Dermis blood vessel endothelial cell (primary cell): Measurements from ENCODE around the gene OR6T1. TPM values are rescaled to one million over a fixed set of nuclear protein-coding genes. Genes with fewer than 3 reads are reported as not detected.
A peak's percentile ranks its signal among the peaks of the same experiment; 100 is the strongest.

Experiments used
- DNase-seq: peaks from one replicate; pipeline ENCODE4 v3.0.0; 2010
- total RNA-seq: library from RNA; depleted of rRNA; stranded (reverse); fragments of >200 nt; gene quantifications from 2 replicates; pipeline ENCODE4 v1.2.3, GENCODE V29; 2014

Gene OR6T1
- total RNA-seq = not detected in 2 replicates

- DNase-seq = no peak
Observed at GRCh38 chr11:123943738-123944137, at the start of gene OR6T1. Gene OR6T1, minus strand, starts transcription at chr11:123943838. Its CDS starts 0 bp downstream, at chr11:123943838.

- DNase-seq = no peak
Observed at GRCh38 chr11:123979311-123979710, 35.7 kb upstream of the OR6T1 start.

- no peak for DNase-seq
Observed at GRCh38 chr11:123977731-123978347, 34.2 kb upstream of the OR6T1 start, which contains the start of gene OR10S1. Gene OR10S1, minus strand, starts transcription at chr11:123977781. Its CDS starts 117 bp downstream, at chr11:123977664.

- no peak for DNase-seq
Observed at GRCh38 chr11:123976770-123977560, 33.3 kb upstream of the OR6T1 start.

GRCh38 chr11:123973816-123974215, 30.2 kb upstream of the OR6T1 start:
- DNase-seq = peak; percentile 97

- DNase-seq = no peak
Observed at GRCh38 chr11:123956752-123957151, 13.1 kb upstream of the OR6T1 start.

GRCh38 chr11:123945132-123945531, 1.5 kb upstream of the OR6T1 start:
- no peak for DNase-seq

GRCh38 chr11:123942413-123942812, 1.2 kb downstream of the OR6T1 start:
- no peak for DNase-seq

GRCh38 chr11:123939317-123939716, 4.3 kb downstream of the OR6T1 start, which contains the start of gene OR4D5:
Gene OR4D5, plus strand, starts transcription at chr11:123939617. Its CDS starts 0 bp downstream, at chr11:123939617.
- no peak for DNase-seq

- no peak for DNase-seq
Observed at GRCh38 chr11:123924027-123924426, 19.6 kb downstream of the OR6T1 start.

- DNase-seq = no peak
Observed at GRCh38 chr11:123920943-123921342, 22.7 kb downstream of the OR6T1 start.

- DNase-seq = no peak
Observed at GRCh38 chr11:123905826-123906225, 37.8 kb downstream of the OR6T1 start.

GRCh38 chr11:123904932-123905331, 38.7 kb downstream of the OR6T1 start:
- no peak for DNase-seq

GRCh38 chr11:123903932-123904331, 39.7 kb downstream of the OR6T1 start:
- no peak for DNase-seq

GRCh38 chr11:123901867-123902266, 41.8 kb downstream of the OR6T1 start, which contains the start of gene OR8D4:
Gene OR8D4, plus strand, starts transcription at chr11:123902167. Its CDS starts 4,265 bp downstream, at chr11:123906432.
- DNase-seq = no peak

GRCh38 chr11:123899792-123900191, 43.8 kb downstream of the OR6T1 start:
- no peak for DNase-seq

Other genes starting within 250 kb of the OR6T1 start
- gene ZNF202, start 202.2 kb downstream of the OR6T1 start, total RNA-seq = 6.1 and 10.2 TPM in 2 replicates
- gene OR6X1, start 189.3 kb downstream of the OR6T1 start, total RNA-seq = not detected in 2 replicates
- not detected in 2 replicates for gene OR6M1, start 137.5 kb downstream of the OR6T1 start, total RNA-seq
- not detected in 2 replicates for gene TMEM225, start 58.2 kb downstream of the OR6T1 start, total RNA-seq
- gene OR8D4, start 41.7 kb downstream of the OR6T1 start, total RNA-seq = not detected in 2 replicates
- gene OR4D5, start 4.2 kb downstream of the OR6T1 start, total RNA-seq = not detected in 2 replicates
- gene OR10S1, start 33.9 kb upstream of the OR6T1 start, total RNA-seq = not detected in 2 replicates
- not detected in 2 replicates for gene OR10G6, start 51.3 kb upstream of the OR6T1 start, total RNA-seq
- not detected in 2 replicates for gene OR10G4, start 69.2 kb upstream of the OR6T1 start, total RNA-seq
- gene OR10G9, start 79.2 kb upstream of the OR6T1 start, total RNA-seq = not detected in 2 replicates
- gene OR10G8, start 83.0 kb upstream of the OR6T1 start, total RNA-seq = not detected in 2 replicates
- not detected in 2 replicates for gene OR10G7, start 97.5 kb upstream of the OR6T1 start, total RNA-seq
- gene VWA5A, start 171.6 kb upstream of the OR6T1 start, total RNA-seq = 7.8 and 8.2 TPM in 2 replicates
- not detected in 2 replicates for gene OR10D3, start 239.5 kb upstream of the OR6T1 start, total RNA-seq